Measurements from ENCODE around the gene NKIRAS2.

NKIRAS2 gene

DNA sequence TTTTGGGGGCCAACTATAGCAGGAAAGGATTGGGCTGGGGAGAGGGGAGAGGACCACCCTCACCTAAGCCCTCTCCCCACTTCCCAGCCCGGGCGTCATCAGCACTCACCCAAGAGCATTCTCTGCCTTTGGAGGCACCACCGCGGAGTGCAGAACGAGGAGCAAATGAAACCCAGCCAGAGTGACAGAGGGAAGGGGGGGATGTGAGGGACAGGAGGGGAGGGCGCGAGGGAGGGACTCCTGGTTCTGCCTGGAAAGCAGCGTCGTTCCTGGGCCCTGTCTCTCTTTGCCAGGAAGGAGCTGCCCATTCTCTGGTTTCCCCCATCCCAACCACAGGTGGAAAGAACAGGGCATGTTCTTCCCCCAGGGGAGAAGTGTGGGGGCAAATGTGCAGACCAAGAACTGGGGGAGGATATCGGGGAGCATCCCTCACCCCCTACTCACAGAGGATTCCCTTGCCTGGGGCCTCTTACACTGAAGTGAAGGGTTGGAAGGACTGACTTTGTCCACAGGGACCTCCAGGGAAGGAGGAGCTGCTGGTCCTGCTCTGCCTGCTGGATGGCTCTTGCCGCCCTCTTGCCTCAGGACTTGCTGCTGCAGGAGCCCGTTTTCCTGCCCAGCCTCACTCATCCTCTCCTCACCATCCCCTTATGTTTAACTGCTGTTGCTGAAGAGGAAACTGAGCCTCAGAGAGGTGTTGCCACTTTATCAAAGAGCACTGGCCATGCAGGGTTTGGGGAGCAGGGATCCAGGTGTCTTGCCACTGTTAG lies 34.0 kb downstream of the NKIRAS2 start:
- no peaks in the 10 kb centered on the region for H3K36me3 ChIP-seq (ENCODE audit: low read depth)
- H3K9me3 ChIP-seq (ENCODE audit: severe bottlenecking): no peaks in the 10 kb centered on the region
- ATAC-seq (ENCODE audit: low read depth): no peak
- no peaks in the 10 kb centered on the region for H3K27me3 ChIP-seq (ENCODE audit: insufficient read depth, poor library complexity, severe bottlenecking)
- H3K4me3 ChIP-seq (ENCODE audit: severe bottlenecking): no peak overlapping the region
- TF ChIP-seq, protein P1, sequence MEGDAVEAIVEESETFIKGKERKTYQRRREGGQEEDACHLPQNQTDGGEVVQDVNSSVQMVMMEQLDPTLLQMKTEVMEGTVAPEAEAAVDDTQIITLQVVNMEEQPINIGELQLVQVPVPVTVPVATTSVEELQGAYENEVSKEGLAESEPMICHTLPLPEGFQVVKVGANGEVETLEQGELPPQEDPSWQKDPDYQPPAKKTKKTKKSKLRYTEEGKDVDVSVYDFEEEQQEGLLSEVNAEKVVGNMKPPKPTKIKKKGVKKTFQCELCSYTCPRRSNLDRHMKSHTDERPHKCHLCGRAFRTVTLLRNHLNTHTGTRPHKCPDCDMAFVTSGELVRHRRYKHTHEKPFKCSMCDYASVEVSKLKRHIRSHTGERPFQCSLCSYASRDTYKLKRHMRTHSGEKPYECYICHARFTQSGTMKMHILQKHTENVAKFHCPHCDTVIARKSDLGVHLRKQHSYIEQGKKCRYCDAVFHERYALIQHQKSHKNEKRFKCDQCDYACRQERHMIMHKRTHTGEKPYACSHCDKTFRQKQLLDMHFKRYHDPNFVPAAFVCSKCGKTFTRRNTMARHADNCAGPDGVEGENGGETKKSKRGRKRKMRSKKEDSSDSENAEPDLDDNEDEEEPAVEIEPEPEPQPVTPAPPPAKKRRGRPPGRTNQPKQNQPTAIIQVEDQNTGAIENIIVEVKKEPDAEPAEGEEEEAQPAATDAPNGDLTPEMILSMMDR (IDR thresholded peaks at IDR 0.05; ENCODE audit: poor library complexity, severe bottlenecking): no peak
- H3K4me1 ChIP-seq (ENCODE audit: insufficient read depth, poor library complexity, severe bottlenecking): no peaks in the 10 kb centered on the region
- DNase-seq (ENCODE audit: low spot score): no peak
- no peak overlapping the region for H3K27ac ChIP-seq (ENCODE audit: poor library complexity, severe bottlenecking)

DNA sequence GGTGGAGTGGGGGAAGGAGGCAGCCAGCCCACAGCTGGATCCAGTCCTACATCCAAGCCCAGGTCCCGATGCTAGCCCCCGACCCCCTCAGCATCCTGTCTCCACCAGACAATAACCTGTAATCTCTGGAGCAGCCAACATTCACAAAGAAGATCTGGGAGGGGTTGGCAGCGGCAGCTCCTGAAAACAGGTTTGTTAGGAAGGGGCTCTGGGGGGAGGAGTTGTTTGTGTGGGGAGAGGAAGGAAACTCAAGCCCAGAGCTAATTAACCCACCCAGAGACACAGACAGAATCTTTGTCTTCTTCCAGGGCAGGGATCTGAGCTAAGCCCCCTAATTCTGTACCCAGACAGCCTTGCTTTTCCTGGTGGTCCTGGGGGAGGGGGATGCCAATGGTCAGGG lies 35.1 kb downstream of the NKIRAS2 start:
- H3K4me1 ChIP-seq (ENCODE audit: insufficient read depth, poor library complexity, severe bottlenecking): no peaks in the 10 kb centered on the region
- no peaks in the 10 kb centered on the region for H3K9me3 ChIP-seq (ENCODE audit: severe bottlenecking)
- no peak overlapping the region for H3K27ac ChIP-seq (ENCODE audit: poor library complexity, severe bottlenecking)
- H3K36me3 ChIP-seq (ENCODE audit: low read depth): no peaks in the 10 kb centered on the region
- no peak overlapping the region for H3K4me3 ChIP-seq (ENCODE audit: severe bottlenecking)
- H3K27me3 ChIP-seq (ENCODE audit: insufficient read depth, poor library complexity, severe bottlenecking): no peaks in the 10 kb centered on the region
- ATAC-seq (ENCODE audit: low read depth) (no peak), DNase-seq (ENCODE audit: low spot score) (no peak)
- TF ChIP-seq, protein P1 (IDR thresholded peaks at IDR 0.05; ENCODE audit: poor library complexity, severe bottlenecking): no peak

DNA sequence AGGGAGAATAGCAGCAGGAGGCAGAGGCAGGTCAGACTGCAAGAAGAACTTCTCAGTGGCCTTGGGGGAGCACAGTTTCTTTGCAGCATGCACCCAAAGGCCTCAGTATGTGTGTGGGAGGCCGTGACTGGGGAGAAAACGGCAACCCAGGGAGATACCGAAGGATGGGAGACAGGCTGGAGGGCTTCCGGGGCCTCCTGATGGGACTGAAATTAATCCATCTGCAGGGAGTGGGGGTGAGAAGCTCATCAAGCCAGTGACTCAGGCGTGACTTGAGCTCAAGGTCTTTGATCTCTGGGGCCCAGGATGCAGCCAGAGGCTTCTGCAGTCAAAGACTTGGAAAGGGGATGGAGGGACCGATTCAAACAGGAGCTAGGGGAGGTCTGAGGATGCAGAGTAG lies 35.6 kb downstream of the NKIRAS2 start:
- H3K4me3 ChIP-seq (ENCODE audit: severe bottlenecking): no peak overlapping the region
- no peak for DNase-seq (ENCODE audit: low spot score)
- H3K4me1 ChIP-seq (ENCODE audit: insufficient read depth, poor library complexity, severe bottlenecking): no peaks in the 10 kb centered on the region
- TF ChIP-seq, protein P1 (IDR thresholded peaks at IDR 0.05; ENCODE audit: poor library complexity, severe bottlenecking): no peak
- H3K27me3 ChIP-seq (ENCODE audit: insufficient read depth, poor library complexity, severe bottlenecking): no peaks in the 10 kb centered on the region
- ATAC-seq (ENCODE audit: low read depth): no peak
- H3K9me3 ChIP-seq (ENCODE audit: severe bottlenecking): no peaks in the 10 kb centered on the region
- no peaks in the 10 kb centered on the region for H3K36me3 ChIP-seq (ENCODE audit: low read depth)
- no peak overlapping the region for H3K27ac ChIP-seq (ENCODE audit: poor library complexity, severe bottlenecking)

DNA sequence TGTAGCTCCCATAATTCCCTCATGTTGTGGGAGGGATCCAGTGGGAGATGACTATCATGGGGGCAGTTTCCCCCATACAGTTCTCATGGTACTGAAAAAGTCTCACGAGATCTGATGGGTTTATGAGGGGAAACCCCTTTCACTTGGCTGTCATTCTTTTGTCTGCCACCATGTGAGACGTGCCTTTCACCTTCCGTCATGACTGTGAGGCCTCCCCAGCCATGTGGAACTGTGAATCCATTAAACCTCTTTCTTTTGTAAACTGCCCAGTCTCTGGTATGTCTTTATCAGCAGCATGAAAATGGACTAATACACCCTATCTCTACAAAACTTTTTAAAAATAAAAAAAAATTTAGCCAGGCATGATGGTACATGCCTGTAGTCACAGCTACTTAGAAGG lies 36.7 kb downstream of the NKIRAS2 start:
- ATAC-seq (ENCODE audit: low read depth): no peak
- Histone ChIP-seq H3K4me3 (ENCODE audit: severe bottlenecking) (no peak overlapping the region), H3K27me3 (ENCODE audit: insufficient read depth, poor library complexity, severe bottlenecking) (no peaks in the 10 kb centered on the region), H3K27ac (ENCODE audit: poor library complexity, severe bottlenecking) (no peak overlapping the region), H3K4me1 (ENCODE audit: insufficient read depth, poor library complexity, severe bottlenecking) (no peaks in the 10 kb centered on the region), H3K9me3 (ENCODE audit: severe bottlenecking) (no peaks in the 10 kb centered on the region), H3K36me3 (ENCODE audit: low read depth) (no peaks in the 10 kb centered on the region)
- DNase-seq (ENCODE audit: low spot score): no peak
- TF ChIP-seq, protein P1 (IDR thresholded peaks at IDR 0.05; ENCODE audit: poor library complexity, severe bottlenecking): no peak

DNA sequence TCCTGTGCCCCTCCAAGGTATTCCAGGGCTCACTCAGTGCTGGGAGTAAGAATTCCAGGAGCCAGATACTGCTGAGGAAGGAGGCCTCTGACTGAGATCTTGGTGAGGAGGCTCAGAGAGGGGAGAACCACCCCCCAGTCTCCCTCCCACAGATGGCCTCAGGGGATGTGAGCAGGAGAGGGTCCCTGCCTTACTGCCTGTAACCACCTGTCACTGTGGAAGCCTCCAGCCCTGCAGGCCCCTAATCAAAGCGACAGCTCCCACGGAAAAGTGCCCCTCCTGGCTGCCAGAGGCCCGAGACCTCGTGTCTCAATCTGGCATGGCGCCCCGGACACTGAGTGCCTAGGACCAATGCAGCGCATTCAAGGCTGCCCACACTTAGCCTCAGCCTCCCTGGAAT lies 38.2 kb downstream of the NKIRAS2 start:
- DNase-seq (ENCODE audit: low spot score): no peak
- no peak overlapping the region for H3K4me3 ChIP-seq (ENCODE audit: severe bottlenecking)
- ATAC-seq (ENCODE audit: low read depth): no peak
- H3K36me3 ChIP-seq (ENCODE audit: low read depth): no peaks in the 10 kb centered on the region
- TF ChIP-seq, protein P1 (IDR thresholded peaks at IDR 0.05; ENCODE audit: poor library complexity, severe bottlenecking): no peak
- H3K27me3 ChIP-seq (ENCODE audit: insufficient read depth, poor library complexity, severe bottlenecking): no peaks in the 10 kb centered on the region
- no peaks in the 10 kb centered on the region for H3K9me3 ChIP-seq (ENCODE audit: severe bottlenecking)
- H3K4me1 ChIP-seq (ENCODE audit: insufficient read depth, poor library complexity, severe bottlenecking): no peaks in the 10 kb centered on the region
- no peak overlapping the region for H3K27ac ChIP-seq (ENCODE audit: poor library complexity, severe bottlenecking)
